ENCODE measurements around the gene GRIN2A.

Gene GRIN2A

GRCh38 chr16:9955677-9956076, 226.6 kb downstream of the GRIN2A start:
- no peak for DNase-seq

GRCh38 chr16:9953908-9954570, 228.2 kb downstream of the GRIN2A start:
- DNase-seq = no peak

- DNase-seq = no peak
Observed at GRCh38 chr16:9950658-9951057, 231.6 kb downstream of the GRIN2A start.

- no peak for DNase-seq
Observed at GRCh38 chr16:9949396-9949795, 232.8 kb downstream of the GRIN2A start.

GRCh38 chr16:9948933-9949332, 233.3 kb downstream of the GRIN2A start:
- DNase-seq = no peak

- DNase-seq = no peak
Observed at GRCh38 chr16:9946022-9946720, 236.1 kb downstream of the GRIN2A start.

GRCh38 chr16:9943121-9943520, 239.1 kb downstream of the GRIN2A start:
- no peak for DNase-seq

GRCh38 chr16:9941245-9941644, 241.0 kb downstream of the GRIN2A start:
- no peak for DNase-seq

GRCh38 chr16:9934723-9935508, 247.3 kb downstream of the GRIN2A start:
- DNase-seq = no peak

GRCh38 chr16:9932919-9933653, 249.1 kb downstream of the GRIN2A start:
- DNase-seq = no peak

GRCh38 chr16:9932000-9932399, 250.2 kb downstream of the GRIN2A start:
- no peak for DNase-seq

GRCh38 chr16:9929836-9930235, 252.4 kb downstream of the GRIN2A start:
- no peak for DNase-seq

- DNase-seq = no peak
Observed at GRCh38 chr16:9929313-9929712, 252.9 kb downstream of the GRIN2A start.

GRCh38 chr16:9922441-9922840, 259.8 kb downstream of the GRIN2A start:
- DNase-seq = no peak

GRCh38 chr16:9921997-9922396, 260.2 kb downstream of the GRIN2A start:
- no peak for DNase-seq

- no peak for DNase-seq
Observed at GRCh38 chr16:9919460-9919859, 262.8 kb downstream of the GRIN2A start.

- no peak for DNase-seq
Observed at GRCh38 chr16:9917691-9918090, 264.5 kb downstream of the GRIN2A start.

- no peak for DNase-seq
Observed at GRCh38 chr16:9913604-9914326, 268.5 kb downstream of the GRIN2A start.

GRCh38 chr16:9911989-9912388, 270.2 kb downstream of the GRIN2A start:
- no peak for DNase-seq

GRCh38 chr16:9911231-9911630, 271.0 kb downstream of the GRIN2A start:
- DNase-seq = no peak

- no peak for DNase-seq
Observed at GRCh38 chr16:9909072-9909825, 273.0 kb downstream of the GRIN2A start.

GRCh38 chr16:9908613-9909012, 273.6 kb downstream of the GRIN2A start:
- no peak for DNase-seq
